PC-3 (cell line): ENCODE measurements around the gene NUP133.

Experiments used
- EZH2phosphoT487 ChIP-seq: fragments of 300-600 bp; sonication (generic); IDR thresholded peaks from 2 replicates; pipeline ENCODE4 v1.6.1; 2018; ENCODE audit warnings: mild to moderate bottlenecking, antibody characterized with exemption, low read length, borderline replicate concordance
- TF ChIP-seq, protein P1 (sequence below): fragments of 300-600 bp; sonication (generic); conservative IDR thresholded peaks from 2 replicates; pipeline ENCODE4 v1.5.1; 2017; ENCODE audit warnings: antibody characterized with exemption, low read depth, mild to moderate bottlenecking, low read length

- TF ChIP-seq EZH2phosphoT487, result no peak
- TF ChIP-seq, protein P1, sequence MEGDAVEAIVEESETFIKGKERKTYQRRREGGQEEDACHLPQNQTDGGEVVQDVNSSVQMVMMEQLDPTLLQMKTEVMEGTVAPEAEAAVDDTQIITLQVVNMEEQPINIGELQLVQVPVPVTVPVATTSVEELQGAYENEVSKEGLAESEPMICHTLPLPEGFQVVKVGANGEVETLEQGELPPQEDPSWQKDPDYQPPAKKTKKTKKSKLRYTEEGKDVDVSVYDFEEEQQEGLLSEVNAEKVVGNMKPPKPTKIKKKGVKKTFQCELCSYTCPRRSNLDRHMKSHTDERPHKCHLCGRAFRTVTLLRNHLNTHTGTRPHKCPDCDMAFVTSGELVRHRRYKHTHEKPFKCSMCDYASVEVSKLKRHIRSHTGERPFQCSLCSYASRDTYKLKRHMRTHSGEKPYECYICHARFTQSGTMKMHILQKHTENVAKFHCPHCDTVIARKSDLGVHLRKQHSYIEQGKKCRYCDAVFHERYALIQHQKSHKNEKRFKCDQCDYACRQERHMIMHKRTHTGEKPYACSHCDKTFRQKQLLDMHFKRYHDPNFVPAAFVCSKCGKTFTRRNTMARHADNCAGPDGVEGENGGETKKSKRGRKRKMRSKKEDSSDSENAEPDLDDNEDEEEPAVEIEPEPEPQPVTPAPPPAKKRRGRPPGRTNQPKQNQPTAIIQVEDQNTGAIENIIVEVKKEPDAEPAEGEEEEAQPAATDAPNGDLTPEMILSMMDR, result no peak
Measured at GRCh38 chr1:229408458-229409037, 99.6 kb downstream of the NUP133 start.
